ENCODE results near the gene SAFB.

DNA sequence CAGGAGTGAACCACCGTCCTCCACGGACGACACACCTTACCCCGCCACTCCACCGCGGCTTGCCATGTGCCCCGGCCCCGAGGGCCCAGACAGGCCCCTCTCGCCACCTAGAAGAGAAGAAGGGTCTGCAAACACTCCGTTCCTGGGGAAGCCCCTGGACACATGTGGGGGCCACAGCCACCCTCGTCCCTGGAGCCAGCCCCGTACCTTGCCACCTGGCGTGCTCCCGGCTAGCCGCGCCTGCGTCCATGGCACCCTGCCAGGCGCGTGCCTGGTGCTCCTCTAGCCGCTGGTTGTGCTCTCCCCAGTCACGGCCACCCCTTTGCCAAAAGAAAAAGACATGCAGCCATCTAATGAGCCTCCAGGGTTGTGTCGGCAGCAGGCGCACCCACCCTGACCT lies 35.2 kb upstream of the SAFB start:
- TF ChIP-seq, protein P1, sequence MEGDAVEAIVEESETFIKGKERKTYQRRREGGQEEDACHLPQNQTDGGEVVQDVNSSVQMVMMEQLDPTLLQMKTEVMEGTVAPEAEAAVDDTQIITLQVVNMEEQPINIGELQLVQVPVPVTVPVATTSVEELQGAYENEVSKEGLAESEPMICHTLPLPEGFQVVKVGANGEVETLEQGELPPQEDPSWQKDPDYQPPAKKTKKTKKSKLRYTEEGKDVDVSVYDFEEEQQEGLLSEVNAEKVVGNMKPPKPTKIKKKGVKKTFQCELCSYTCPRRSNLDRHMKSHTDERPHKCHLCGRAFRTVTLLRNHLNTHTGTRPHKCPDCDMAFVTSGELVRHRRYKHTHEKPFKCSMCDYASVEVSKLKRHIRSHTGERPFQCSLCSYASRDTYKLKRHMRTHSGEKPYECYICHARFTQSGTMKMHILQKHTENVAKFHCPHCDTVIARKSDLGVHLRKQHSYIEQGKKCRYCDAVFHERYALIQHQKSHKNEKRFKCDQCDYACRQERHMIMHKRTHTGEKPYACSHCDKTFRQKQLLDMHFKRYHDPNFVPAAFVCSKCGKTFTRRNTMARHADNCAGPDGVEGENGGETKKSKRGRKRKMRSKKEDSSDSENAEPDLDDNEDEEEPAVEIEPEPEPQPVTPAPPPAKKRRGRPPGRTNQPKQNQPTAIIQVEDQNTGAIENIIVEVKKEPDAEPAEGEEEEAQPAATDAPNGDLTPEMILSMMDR (IDR thresholded peaks at IDR 0.05) = no peak
- TF ChIP-seq POLR2AphosphoS5 (IDR thresholded peaks at IDR 0.05) (no peak), EP300 (IDR thresholded peaks at IDR 0.05) (no peak)

All from gastroesophageal sphincter (tissue), 3 donors.